ENCODE data around the gene GABRG3. TPM values are rescaled to one million over a fixed set of nuclear protein-coding genes. Genes with fewer than 3 reads are reported as not detected.

The GABRG3 gene
- total and polyA plus RNA-seq, 2 donors (not counting 3 experiments of a cell fraction or from before 2014, with no cell fraction given) = not detected

DNA sequence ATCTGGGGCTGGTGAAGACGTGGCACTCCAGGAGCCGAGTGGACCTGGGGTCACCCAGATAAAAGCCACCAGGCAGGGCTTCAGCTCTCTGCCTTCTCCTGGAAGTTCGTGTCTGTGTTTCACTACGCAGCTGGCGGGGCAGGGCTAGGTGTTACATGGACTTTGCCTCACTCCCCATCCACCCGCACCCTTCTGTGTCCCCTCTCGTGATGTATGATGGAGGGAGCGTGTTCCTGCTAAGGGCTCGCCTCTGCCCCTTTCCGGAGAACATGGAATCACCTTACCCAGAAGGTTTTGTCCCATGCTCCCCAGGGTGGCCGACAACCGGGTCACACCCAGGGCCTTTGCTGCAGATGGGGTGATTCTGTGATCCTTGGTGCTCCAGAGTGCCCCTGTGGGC lies 96.2 kb downstream of the GABRG3 start:
- no TSS peak for BruUV-seq (replicated peaks)
- DNase-seq (ENCODE audit: low read depth, low spot score) = no peak
- CTCF ChIA-PET = no interaction called here

More for the DNA sequence above, 96.2 kb downstream of the GABRG3 start:
- H3K9me1 ChIP-seq (replicated peaks; ENCODE audit: control insufficient read depth, extremely low read depth, insufficient read depth, low read length) = no peaks in the 10 kb centered on the region
- H3K27ac ChIP-seq (ENCODE audit: insufficient read depth, low read depth, low read length) = no peak overlapping the region
- intact Hi-C loops (cut with micrococcal nuclease) = no loop called here
- H3K36me3 ChIP-seq (ENCODE audit: control insufficient read depth in 2 of 2, extremely low read depth in 1 of 2, insufficient read depth in 2 of 2, low read length in 2 of 2) = no peaks in the 10 kb centered on the region
- no peaks in the 10 kb centered on the region for H3K4me1 ChIP-seq (ENCODE audit: control insufficient read depth, extremely low read depth, insufficient read depth, low read length)
- H3K9ac ChIP-seq (replicated peaks; ENCODE audit: extremely low read depth, insufficient read depth, low read length) = no peak overlapping the region
- dilution Hi-C loops (cut with MboI; ENCODE audit: extremely low pct_ligation_motif_present, low sequenced_read_pairs) = no loop called here
- H3K4me2 ChIP-seq (ENCODE audit: insufficient read depth, low read length) = no peak overlapping the region
- H3K79me2 ChIP-seq (ENCODE audit: control insufficient read depth, insufficient read depth, low read length) = no peaks in the 10 kb centered on the region
- no peak overlapping the region for H2AFZ ChIP-seq (ENCODE audit: low read depth, low read length)
- FAIRE-seq = no peak
- H3K9me3 ChIP-seq (replicated peaks; ENCODE audit: control insufficient read depth, insufficient read depth, low read length) = no peaks in the 10 kb centered on the region
- no peak overlapping the region for H3K4me3 ChIP-seq (replicated peaks in 1 of 3; ENCODE audit: insufficient read depth in 1 of 3, low read depth in 1 of 3, low read length in 3 of 3)
- TF ChIP-seq, protein P1, sequence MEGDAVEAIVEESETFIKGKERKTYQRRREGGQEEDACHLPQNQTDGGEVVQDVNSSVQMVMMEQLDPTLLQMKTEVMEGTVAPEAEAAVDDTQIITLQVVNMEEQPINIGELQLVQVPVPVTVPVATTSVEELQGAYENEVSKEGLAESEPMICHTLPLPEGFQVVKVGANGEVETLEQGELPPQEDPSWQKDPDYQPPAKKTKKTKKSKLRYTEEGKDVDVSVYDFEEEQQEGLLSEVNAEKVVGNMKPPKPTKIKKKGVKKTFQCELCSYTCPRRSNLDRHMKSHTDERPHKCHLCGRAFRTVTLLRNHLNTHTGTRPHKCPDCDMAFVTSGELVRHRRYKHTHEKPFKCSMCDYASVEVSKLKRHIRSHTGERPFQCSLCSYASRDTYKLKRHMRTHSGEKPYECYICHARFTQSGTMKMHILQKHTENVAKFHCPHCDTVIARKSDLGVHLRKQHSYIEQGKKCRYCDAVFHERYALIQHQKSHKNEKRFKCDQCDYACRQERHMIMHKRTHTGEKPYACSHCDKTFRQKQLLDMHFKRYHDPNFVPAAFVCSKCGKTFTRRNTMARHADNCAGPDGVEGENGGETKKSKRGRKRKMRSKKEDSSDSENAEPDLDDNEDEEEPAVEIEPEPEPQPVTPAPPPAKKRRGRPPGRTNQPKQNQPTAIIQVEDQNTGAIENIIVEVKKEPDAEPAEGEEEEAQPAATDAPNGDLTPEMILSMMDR (IDR thresholded peaks at IDR 0.05; ENCODE audit: extremely low read depth in 1 of 2, insufficient read depth in 1 of 2, low read depth in 1 of 2, low read length in 2 of 2) = no peak
- TF ChIP-seq GATA2 (IDR thresholded peaks at IDR 0.05; ENCODE audit: insufficient read depth, insufficient read length, low read depth, low read length) (no peak), JUN (IDR thresholded peaks at IDR 0.05; ENCODE audit: borderline replicate concordance, insufficient read depth, insufficient read length, low read depth) (no peak), FOS (IDR thresholded peaks at IDR 0.05; ENCODE audit: borderline replicate concordance, insufficient read depth, low read length) (no peak), POLR2AphosphoS5 (IDR thresholded peaks at IDR 0.05; ENCODE audit: insufficient read depth, low read depth, low read length) (no peak), MYC (IDR thresholded peaks at IDR 0.05; ENCODE audit: low read depth, low read length) (no peak), EZH2 (IDR thresholded peaks at IDR 0.05; ENCODE audit: borderline replicate concordance, low read depth, low read length, severe bottlenecking) (no peak), POLR2A (IDR thresholded peaks at IDR 0.05; ENCODE audit: low read depth, low read length) (no peak)
- TF ChIP-seq, protein P2, sequence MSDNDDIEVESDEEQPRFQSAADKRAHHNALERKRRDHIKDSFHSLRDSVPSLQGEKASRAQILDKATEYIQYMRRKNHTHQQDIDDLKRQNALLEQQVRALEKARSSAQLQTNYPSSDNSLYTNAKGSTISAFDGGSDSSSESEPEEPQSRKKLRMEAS (IDR thresholded peaks at IDR 0.05; ENCODE audit: insufficient read depth, insufficient read length) = no peak
- no peaks in the 10 kb centered on the region for H4K20me1 ChIP-seq (replicated peaks; ENCODE audit: control insufficient read depth, extremely low read depth, insufficient read depth, low read length)
- POLR2A ChIA-PET = no interaction called here
- H3K27me3 ChIP-seq (ENCODE audit: control insufficient read depth in 2 of 2, insufficient read depth in 2 of 2, low read length in 2 of 2) = no peaks in the 10 kb centered on the region

Data from endothelial cell of umbilical vein (primary cell).